Measurements from ENCODE around the gene HTRA3.

Gene HTRA3

DNA sequence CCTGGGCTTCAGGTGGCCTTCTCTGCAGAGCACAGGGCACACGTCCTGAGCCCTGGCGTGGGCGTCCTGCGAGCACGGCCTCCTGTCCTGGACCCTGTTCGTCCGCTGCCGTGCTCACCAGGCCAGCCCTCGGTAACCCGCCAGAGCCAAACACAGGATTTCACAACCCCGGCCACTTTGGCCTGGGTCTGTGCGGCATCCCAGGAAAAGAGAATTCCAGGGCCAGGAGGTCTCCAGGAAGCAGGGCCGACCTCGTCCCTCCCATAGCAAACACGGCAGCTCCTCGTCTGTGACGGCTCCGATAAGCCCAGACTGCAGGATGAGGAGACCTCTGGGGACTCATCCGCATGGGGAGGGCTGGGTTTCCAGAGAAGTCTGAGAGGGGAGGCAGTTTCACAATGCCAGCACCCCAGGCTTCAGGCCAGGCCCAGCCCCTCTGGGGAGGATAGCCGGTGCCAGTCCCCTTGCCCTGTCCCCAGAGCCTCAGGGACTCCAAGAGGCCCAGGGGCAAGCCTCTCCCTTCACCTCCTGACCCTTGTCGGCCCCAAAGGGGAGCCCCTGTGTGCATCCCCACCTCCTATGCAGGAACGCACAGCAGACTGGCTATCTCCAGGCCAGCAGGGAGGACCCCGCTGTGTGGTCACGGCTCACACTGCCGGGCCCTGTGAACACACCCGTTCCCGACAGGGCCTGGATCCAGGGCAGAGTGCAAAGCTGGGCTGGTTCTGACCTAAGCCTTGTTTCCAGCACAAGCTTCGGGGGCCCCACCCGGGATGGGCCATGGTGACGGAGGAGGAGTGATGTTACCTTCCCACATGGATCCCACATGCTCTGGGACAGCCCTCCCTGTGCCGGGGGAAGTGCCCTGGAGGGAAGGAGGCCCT is 22.3 kb upstream of the HTRA3 start:
- DNase-seq (ENCODE audit: low spot score): no peak

DNA sequence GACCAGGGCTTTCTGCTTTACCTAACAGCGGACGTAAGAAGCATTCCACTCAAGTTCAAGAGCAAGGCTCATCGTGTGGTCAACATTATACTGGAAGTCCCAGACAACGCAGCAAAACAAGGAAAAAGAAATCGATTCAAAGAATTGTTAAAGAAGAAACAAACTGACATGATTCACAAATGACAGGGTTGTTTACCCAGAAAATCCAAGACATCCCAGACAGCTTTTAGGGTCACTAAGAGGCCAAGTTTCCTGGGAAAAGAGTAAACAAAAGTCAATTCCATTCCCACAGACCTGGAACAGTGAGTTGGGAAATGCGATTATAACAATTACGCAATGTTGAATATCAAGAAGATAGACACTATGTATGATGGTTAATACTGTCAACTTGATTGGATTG is 21.5 kb upstream of the HTRA3 start:
- DNase-seq (ENCODE audit: low spot score): no peak

DNA sequence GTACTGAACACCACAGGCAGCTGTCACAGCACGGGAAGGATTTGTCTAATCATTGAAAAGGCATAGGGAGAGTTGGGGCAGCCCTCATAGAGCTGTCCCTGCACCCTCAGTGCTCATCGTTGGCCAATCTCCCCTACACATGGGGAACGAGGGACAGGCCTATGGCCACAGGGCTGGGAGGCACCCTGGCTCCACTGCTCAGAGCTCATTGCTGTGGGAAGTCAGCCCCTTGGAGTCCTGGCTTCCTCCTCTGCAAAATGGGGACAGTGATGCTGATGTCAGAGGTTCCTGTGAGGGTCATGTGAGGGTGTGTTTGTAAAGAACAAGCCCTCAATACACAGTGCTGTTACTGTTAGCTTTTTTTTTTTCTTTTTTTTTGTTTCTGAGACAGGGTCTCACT is 19.3 kb upstream of the HTRA3 start:
- DNase-seq (ENCODE audit: low spot score): no peak

DNA sequence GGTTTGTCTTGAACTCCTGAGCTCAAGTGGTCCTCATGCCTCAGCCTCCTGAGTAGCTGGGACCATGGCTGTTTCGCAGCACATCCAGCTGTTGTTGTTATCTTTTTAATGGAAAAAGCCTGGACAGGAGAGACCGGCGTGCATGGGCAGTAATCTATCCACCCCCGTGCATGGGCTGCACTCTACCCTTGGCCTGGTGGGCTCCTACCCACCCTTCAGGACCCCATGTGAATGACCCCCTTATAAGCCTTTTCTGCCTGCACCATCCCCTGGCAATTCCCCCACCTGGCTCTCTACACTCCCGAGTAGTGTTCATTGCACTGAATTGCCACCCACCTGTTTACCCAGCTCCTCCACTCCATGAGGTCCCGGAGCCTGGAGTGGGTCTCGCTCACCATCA is 18.9 kb upstream of the HTRA3 start:
- no peak for DNase-seq (ENCODE audit: low spot score)

DNA sequence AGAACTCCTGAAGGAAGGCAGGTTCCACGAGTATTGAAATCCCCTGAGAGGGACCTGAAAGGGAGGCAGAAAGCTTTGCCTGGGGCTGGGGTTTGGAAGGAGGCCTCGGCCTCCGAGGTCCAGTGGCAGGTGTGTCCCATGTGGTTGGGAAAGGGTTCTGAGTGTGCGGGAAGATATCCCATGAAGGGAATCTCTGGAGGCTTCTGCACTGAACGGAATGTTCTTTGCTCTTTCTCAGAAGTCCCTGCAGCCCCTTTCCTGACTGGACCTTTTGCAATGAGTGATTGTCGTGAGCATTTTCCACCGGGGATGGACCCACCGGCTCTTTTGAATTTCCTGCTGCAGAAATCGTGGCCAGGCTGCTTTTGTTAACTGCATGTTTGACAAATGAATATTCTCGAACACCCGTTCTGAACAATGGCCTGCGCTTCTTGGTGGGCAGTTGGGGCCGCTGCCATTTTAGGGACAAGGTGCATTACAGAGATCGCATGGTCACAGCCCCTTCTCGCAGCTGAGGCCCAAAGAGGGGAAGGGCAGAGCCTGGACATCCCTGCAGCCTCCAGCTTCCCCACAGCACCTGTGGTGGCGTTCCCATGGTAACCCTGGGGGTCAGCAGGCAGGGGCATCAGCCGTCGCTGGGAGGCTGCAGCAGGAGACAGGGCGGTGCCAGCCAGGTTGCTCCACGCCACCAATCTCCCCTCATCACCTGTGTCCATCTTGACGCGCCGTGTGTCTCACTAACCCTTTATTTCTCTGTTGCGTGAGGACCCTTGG is 18.3 kb upstream of the HTRA3 start:
- DNase-seq (ENCODE audit: low spot score): no peak

DNA sequence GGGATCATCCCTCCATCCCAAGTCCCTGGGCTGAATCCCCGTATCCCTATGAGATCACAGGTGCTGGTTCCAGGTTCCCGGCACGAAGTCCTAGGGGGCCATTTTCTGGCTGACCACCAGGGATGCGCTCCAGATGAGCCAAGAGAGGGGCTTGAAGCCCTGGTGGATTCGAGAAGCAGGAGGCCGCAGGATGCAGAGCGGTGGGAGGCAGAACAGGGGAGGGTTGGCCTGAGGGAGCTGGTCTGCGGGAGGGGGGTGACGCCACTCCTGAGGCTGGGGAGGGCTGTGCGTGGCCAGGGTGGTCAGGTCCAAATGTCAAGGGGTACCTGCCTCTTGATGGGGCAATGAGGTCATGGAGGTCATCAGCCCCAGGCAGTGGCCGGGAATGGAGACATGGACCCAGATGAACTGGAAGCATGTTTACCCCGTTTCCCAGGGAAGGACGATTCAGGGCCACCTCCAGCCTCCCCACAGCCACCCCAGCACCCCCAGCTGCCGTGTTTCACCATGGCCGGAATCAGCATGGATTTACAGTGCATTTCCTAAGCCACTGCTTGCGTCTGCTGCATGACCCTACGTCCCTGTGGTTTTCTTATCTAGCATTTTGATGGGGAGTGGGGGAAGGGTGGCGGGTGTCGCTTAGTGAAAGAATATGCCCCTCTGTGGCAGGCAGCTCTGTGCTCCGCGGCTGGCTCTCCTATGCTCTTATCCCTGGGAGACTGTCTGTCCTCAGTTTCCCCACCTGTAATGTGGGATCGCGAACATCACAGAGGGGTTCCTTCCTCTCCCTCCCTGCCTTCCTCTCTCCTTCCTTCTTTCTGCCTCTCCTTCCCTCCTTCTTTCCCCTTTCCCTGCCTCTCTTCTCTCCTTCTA is 17.0 kb upstream of the HTRA3 start:
- DNase-seq (ENCODE audit: low spot score): no peak

DNA sequence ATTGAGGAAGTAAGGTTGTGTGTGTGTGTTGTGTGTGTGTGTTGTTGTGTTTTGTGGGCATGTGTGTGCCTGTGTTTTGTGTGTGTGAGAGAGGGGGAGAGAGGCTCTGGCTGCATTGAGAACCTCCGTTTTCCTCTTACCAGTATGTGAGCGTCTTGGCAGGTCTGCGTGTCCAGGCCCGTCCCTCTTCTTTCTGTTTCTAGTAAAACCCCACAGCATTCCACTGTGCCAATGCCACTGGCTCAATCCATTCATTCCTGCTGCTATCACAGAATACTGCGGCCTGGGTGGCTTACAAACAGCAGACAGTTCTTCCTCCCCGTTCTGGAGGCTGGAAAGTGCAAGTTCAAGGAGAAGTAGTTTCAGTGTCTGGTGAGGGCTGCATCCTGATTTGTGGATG is 15.5 kb upstream of the HTRA3 start:
- DNase-seq (ENCODE audit: low spot score): no peak

DNA sequence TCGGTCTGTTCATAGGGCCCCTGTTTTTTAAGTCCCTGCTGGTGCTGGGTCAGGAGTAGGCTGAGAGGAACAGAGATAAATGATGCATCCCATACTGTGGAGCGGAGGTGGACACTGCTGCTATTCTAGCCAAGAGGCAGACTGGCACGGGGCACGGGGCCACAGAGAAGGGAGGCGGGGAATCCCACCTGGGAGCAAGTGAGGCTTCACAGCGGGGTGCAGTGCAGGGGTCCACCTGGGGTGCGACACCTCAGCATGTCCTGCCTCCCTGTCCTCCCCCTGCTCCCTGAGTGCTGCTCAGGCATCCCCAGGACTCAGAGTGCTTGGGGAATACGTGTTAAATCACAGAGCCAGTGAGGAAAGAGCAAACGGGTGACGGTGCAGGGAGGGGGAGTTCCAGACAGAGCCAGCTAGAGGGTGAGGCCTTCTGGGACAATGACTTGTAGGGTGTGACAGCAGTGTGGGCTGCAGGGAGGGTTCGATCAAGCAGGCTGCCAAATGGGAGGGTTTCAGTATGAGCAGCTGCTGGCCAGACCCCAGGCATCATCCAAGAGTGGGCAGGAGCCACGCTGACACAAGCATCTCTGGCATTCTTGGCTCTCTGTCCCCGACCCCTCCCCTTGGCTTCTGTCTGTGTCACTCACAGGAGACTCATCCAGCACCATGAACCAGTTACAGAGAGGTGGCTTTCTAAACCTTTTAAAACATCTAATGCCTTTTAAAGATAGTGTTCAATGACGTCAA is 13.7 kb upstream of the HTRA3 start:
- DNase-seq (ENCODE audit: low spot score): no peak

DNA sequence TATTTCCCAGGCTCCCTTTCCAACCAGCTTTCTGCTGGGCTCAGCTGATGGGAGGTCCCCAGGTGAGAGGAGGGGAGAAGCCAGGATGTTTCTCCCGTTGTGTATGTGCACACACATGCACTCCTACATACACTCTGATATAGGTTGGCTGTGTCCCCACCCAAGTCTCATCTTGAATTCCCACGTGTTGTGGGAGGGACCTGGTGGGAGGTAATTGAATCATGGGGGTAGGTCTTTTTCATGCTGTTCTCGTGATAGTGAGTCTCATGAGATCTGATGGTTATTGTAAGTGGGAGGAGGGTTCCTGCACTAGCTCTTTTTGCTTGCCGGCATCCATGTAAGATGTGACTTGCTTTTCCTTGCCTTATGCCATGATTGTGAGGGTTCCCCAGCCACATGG is 11.7 kb upstream of the HTRA3 start:
- no peak for DNase-seq (ENCODE audit: low spot score)

DNA sequence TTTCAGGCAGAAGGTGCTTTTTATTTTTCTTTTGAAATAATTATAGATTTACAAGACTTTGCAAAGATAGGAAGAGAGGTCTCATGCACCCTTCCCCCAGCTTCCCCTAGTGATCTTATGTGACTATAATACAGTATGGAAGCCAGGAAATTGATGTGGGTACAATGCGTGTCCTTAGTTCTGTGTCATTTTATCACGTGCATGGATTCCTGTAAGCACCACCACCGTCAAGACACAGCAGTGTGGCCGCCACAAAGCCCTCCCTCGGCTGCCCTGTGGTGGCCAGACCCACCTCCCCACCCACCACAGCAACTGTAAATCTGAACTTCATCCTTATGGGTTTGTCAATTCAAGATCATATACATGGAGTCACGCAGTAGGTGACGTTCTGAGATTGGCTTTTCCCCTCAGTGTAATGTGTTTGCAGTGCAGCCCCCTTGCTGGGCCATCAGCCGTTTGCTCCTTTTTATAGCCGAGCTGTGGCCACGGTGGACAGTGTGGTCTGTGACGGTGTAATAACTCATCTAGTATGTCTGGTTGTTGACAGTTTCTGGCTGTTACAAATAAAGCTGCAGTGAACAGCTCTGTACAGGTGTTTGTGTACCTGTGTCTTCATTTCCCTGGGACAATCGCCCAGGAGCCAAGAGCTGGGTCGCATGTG is 10.9 kb upstream of the HTRA3 start:
- DNase-seq (ENCODE audit: low spot score): no peak

DNA sequence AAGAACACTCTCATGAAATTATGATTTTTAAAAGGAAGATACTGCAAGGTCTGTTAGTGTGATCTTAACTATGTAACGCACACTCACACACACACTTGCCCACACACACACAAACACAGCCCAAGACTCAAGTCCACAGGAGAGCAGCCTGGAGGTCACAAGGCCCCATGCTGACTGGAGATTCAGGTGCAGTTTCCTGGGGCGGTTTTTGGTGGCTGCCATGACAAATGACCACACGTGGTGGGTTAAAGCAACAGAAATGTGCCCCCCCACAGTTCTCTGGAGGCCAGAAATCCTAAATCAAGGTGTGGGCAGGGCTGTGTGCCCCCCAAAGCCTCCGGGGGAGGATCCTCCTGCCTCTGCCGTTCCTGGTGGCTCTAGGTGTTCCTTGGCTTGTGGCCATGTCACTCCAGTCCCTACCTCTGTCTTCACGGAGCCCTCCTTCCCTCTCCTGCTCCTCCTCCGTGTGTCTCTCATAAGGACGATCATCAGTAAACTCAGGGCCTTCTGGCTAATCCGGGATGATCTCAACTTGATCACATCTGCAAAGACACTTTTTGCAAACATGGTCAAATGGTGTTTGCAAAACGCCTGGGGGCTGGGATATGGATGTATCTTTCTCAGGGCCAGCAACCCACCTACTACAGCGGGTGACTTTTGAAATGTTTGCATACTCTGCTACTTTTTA is 9.7 kb upstream of the HTRA3 start:
- no peak for DNase-seq (ENCODE audit: low spot score)

DNA sequence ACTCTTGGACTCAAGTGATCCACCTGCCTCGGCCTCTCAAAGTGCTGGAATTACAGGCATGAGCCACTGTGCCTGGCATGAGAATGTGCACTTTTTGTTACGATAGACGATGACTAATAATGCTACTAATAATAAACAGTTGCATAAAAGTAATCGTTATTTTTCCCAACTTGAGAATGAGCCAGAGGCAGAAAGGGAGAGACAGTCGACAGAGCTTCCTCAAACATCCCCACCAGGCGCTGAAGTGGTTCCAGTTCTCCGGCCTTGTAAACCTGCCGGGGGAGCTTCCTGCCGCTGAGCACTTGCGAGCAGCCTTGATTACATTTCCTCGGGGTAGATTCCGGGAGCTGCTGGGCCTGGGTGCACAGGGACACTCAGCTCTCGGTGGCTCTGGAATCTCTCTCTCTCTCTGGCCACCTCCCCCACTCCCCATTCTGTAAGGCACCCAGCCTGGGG is 8.9 kb upstream of the HTRA3 start:
- DNase-seq (ENCODE audit: low spot score): no peak

DNA sequence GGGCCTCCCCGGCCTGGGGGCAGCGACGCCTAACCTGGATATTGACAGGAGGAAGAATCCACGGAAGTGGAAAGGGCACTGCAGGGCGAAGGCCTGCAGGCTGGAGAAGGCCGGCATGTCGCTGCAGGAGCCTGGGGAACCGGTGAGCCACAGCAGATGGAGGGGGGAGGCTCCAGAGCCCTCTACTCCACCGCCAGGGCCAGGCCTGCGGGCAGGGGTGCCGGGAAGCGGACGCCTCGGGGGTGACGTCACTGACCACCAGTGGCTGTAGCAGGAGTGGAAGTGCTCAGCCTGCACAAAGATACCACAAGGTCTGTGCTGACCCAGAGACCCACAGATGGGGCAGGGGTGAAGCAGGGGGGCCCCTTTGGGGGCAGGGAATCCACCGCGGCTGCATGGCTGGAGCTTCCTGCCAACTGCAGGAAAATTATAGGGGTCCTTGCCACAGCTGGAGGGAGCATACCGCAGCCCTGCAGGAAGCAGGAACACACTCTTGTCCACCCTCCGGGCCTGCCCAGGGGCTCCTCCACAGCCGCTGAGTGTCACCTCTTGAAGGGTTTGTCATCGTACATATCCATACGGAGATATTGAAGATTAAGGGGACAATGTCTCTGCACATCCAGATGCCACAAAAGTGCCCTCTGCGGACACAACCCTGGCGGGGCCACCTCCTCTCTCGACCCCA is 7.6 kb upstream of the HTRA3 start:
- no peak for DNase-seq (ENCODE audit: low spot score)

DNA sequence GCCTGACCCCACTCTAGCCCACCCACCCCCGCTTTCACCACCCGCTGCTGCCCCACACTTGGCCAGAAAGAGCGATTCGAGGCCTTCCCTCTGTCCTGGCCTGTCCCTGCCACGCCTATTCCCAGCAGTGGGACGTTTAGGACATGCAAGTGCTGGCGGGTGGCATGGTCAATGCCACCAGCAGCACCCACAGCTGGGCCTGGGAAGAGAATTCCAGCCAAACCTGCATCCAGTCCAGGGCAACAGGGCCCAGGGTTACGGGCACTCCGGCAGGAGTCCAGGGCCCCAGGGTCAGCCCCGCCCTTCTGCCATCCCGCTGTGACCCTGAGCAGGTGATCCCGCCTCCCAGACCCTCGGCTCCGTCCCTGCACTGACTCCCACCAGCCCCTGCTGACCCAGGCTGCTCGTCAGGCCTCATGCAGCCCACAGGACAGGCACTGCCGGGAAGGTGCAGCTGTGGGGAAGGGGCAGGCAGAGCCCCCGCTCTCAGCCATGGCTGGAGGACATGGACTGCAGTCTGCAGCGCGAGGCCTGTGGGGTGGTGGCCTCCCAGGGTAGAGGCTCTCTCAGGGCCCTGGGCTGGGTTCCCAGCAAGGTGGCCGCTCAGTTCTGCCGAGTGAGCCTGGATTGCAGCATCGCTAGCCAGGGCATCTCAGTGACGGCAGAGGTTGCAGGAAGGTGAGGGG is 6.8 kb upstream of the HTRA3 start:
- no peak for DNase-seq (ENCODE audit: low spot score)

DNA sequence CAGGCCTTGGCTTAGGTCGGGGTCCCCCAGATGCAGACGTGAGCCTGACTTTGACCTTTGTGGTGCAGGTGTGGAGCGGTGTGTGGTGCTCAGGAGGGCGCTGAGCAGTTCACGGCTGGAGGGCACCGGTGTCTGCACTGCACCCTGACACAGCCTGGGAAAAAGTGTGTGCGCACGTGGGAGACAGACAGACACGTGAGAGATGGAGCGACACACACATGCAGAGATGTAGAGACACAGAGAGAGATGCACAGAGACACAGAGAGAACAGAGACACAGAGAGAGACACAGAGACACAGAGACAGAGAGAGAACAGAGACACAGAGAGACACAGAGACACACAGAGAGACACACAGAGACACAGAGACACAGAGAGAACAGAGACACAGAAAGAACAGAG is 6.2 kb upstream of the HTRA3 start:
- DNase-seq (ENCODE audit: low spot score): no peak

DNA sequence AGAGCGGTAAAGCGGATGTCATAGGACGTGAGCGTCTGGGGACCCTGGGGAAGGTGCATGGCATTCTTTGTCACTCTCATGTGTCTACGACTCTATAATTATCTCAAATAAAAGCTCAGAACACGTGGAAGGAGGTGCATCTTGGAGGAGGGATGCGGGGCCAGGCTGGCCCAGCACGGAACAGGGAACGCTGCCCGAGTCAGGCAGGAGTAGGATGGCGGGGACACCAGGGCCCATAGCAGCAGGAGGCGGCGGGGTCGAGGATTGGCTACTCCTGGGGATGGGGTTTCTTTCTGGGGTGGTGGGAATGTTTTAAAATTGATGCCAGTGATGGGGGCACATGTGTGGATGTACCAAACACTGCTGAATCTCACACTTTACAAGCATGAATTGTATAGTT is 5.4 kb upstream of the HTRA3 start:
- DNase-seq (ENCODE audit: low spot score): no peak

DNA sequence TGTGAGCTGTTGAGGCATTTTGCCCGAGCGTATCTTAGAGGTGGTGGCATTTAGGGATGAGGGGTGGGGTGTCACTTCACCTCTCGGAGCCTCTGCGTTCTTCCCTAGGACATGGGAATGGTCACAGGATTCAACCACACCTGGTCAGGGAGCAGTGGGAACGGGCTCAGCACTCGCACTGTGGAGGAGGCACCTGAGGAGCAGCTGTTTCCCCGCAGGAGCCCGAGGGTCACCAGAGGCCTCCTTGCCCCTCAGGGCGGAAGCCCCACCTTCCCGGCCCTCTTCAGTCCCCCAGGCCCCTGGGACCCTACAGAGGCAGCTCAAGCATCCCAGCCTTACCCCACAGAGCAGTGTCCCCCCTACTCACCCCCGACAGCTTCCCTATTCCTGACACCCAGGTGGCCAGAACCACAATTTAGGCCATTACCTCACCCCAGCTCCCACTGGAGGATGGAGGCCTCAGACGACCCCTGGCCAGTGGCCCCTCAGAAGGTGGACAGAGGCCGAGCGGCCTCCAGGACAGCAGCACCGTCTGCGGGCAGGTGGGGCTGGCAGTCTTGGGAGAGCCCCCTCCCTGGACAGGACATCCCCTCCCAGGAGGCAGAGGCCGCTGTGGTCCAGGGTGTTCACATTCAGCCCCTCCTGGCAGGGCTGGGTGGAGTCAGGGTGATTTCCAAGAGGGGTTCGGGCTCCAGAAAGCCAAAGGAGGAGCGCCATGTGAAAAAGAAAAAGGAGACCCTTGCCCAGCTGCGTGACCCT is 4.2 kb upstream of the HTRA3 start:
- DNase-seq (ENCODE audit: low spot score): no peak

DNA sequence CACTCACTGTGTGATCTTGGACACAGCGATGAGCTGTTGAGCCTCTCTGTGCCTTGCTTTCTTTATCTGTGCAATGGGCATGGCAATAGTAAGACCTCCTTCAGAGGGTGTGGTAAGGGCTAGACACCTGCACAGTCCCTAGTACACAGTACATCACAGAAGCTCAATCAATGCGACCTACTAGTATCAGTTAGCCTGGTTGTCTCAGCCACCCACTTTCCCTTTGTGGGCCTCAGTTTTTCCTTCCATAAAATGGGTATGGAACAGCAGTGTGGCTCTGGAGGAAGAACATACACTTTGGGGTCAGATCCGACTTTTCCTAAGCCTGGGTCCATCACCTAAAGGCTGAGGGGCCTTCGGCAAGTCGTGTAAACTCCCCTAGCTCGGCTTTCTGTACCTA is 3.5 kb upstream of the HTRA3 start:
- no peak for DNase-seq (ENCODE audit: low spot score)

DNA sequence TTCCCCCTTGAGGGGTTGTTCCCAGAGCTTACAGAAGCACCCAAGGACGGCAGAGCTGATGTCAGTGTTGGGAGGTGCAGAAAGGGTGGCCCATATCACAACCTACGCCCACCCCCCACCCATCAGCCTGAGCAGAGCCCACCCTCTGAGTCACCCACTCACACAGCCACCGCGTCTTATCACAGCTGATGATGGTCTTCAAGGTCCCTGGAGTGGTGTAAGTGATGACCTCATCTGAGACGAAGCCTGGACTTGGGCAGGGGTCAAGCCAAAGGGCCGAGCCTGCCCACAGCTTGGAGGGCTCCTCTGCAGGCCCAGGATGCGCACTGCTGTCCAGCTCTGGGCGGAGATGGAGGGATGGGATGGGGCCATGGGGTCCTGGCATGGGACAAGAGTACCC is 3.0 kb upstream of the HTRA3 start:
- no peak for DNase-seq (ENCODE audit: low spot score)

Measured in cerebellar cortex (tissue), 1 donor.